Measurements from ENCODE around the gene CYLD. TPM values are rescaled to one million over a fixed set of nuclear protein-coding genes. Genes with fewer than 3 reads are reported as not detected.

Gene CYLD
- total RNA-seq, 1 donor from 2014 or later, result 27.8 TPM

- peaks cover 7% of the 10 kb centered on the region for H3K4me1 Mint-ChIP-seq (ENCODE audit: unreplicated experiment)
- no peak overlapping the region for H3K27ac Mint-ChIP-seq (ENCODE audit: unreplicated experiment)
- H3K27me3 Mint-ChIP-seq (ENCODE audit: unreplicated experiment), result no peaks in the 10 kb centered on the region
- no peak for DNase-seq (ENCODE audit: extremely low spot score, unreplicated experiment)
- H3K4me3 Mint-ChIP-seq (ENCODE audit: unreplicated experiment), result no peak overlapping the region
- H3K36me3 Mint-ChIP-seq (ENCODE audit: unreplicated experiment), result peaks cover 45% of the 10 kb centered on the region
- peaks cover 10% of the 10 kb centered on the region for H3K9me3 Mint-ChIP-seq (ENCODE audit: unreplicated experiment)
- TF ChIP-seq CTCF (IDR thresholded peaks at IDR 0.05), result no peak
These were observed 49.6 kb downstream of the CYLD start for GRCh38 chr16:50791522-50791921.

- no peak for DNase-seq (ENCODE audit: extremely low spot score, unreplicated experiment)
- peaks cover 13% of the 10 kb centered on the region for H3K4me1 Mint-ChIP-seq (ENCODE audit: unreplicated experiment)
- H3K27ac Mint-ChIP-seq (ENCODE audit: unreplicated experiment), result no peak overlapping the region
- H3K27me3 Mint-ChIP-seq (ENCODE audit: unreplicated experiment), result no peaks in the 10 kb centered on the region
- H3K36me3 Mint-ChIP-seq (ENCODE audit: unreplicated experiment), result peaks cover 38% of the 10 kb centered on the region
- H3K9me3 Mint-ChIP-seq (ENCODE audit: unreplicated experiment), result no peaks in the 10 kb centered on the region
- no peak for TF ChIP-seq CTCF (IDR thresholded peaks at IDR 0.05)
- no peak overlapping the region for H3K4me3 Mint-ChIP-seq (ENCODE audit: unreplicated experiment)
These were observed 54.9 kb downstream of the CYLD start for GRCh38 chr16:50796829-50797228.

- no peak for TF ChIP-seq CTCF (IDR thresholded peaks at IDR 0.05)
- H3K36me3 Mint-ChIP-seq (ENCODE audit: unreplicated experiment), result peaks cover 36% of the 10 kb centered on the region
- no peaks in the 10 kb centered on the region for H3K9me3 Mint-ChIP-seq (ENCODE audit: unreplicated experiment)
- no peak overlapping the region for H3K27ac Mint-ChIP-seq (ENCODE audit: unreplicated experiment)
- no peaks in the 10 kb centered on the region for H3K27me3 Mint-ChIP-seq (ENCODE audit: unreplicated experiment)
- peaks cover 13% of the 10 kb centered on the region for H3K4me1 Mint-ChIP-seq (ENCODE audit: unreplicated experiment)
- no peak overlapping the region for H3K4me3 Mint-ChIP-seq (ENCODE audit: unreplicated experiment)
- no peak for DNase-seq (ENCODE audit: extremely low spot score, unreplicated experiment)
These were observed 55.6 kb downstream of the CYLD start for GRCh38 chr16:50797456-50797855.

GRCh38 chr16:50800074-50800473, 58.2 kb downstream of the CYLD start:
- Mint-ChIP-seq H3K4me3 (ENCODE audit: unreplicated experiment) (no peak overlapping the region), H3K27ac (ENCODE audit: unreplicated experiment) (no peak overlapping the region), H3K4me1 (ENCODE audit: unreplicated experiment) (peaks cover 6% of the 10 kb centered on the region), H3K27me3 (ENCODE audit: unreplicated experiment) (no peaks in the 10 kb centered on the region), H3K36me3 (ENCODE audit: unreplicated experiment) (peaks cover 24% of the 10 kb centered on the region), H3K9me3 (ENCODE audit: unreplicated experiment) (no peaks in the 10 kb centered on the region)
- TF ChIP-seq CTCF (IDR thresholded peaks at IDR 0.05), result no peak
- DNase-seq (ENCODE audit: extremely low spot score, unreplicated experiment), result no peak

GRCh38 chr16:50801036-50801435, 59.1 kb downstream of the CYLD start:
- no peaks in the 10 kb centered on the region for H3K27me3 Mint-ChIP-seq (ENCODE audit: unreplicated experiment)
- DNase-seq (ENCODE audit: extremely low spot score, unreplicated experiment), result no peak
- no peak for TF ChIP-seq CTCF (IDR thresholded peaks at IDR 0.05)
- peaks cover 17% of the 10 kb centered on the region for H3K36me3 Mint-ChIP-seq (ENCODE audit: unreplicated experiment)
- H3K4me3 Mint-ChIP-seq (ENCODE audit: unreplicated experiment), result no peak overlapping the region
- H3K27ac Mint-ChIP-seq (ENCODE audit: unreplicated experiment), result no peak overlapping the region
- H3K9me3 Mint-ChIP-seq (ENCODE audit: unreplicated experiment), result no peaks in the 10 kb centered on the region
- peaks cover 8% of the 10 kb centered on the region for H3K4me1 Mint-ChIP-seq (ENCODE audit: unreplicated experiment)

Measured in osteocyte (in vitro differentiated cells).